Skin epidermis (tissue), 12 donors: ENCODE results near the gene ZNF337.
"Not testable (repeated sequence)": the region's sequence is repeated elsewhere in the genome, so short reads cannot be mapped to it uniquely, and the experiment has no call there.

Experiments
- H3K27ac ChIP-seq, 21 experiments: fragments of 200-600 bp; sonication (generic) in 11 of 21; one replicate each; pipeline ENCODE4 v1.5.0; 2020; ENCODE audit warnings: mild to moderate bottlenecking in 3 of 21, inconsistent platforms in 2 of 21, moderate library complexity in 2 of 21
- H3K4me3 ChIP-seq, 7 experiments: fragments of 200-600 bp; sonication (generic) in 2 of 7; one replicate each; pipeline ENCODE4 v1.5.0; 2020; ENCODE audit warnings: inconsistent platforms in 2 of 7, mild to moderate bottlenecking in 2 of 7, moderate library complexity in 1 of 7

Gene ZNF337

GRCh38 chr20:25696371-25697131 is at the start of gene ZNF337:
Gene ZNF337 (minus strand): TSS chr20:25696853. CDS start chr20:25686417, 10,436 bp downstream.
- H3K4me3 ChIP-seq, result peak within 1 kb of the TSS; percentile 73 to 95 (median 86)
- H3K27ac ChIP-seq, result peak within 1 kb of the TSS; percentile 79 to 96 (median 93)

- no peak overlapping the region for H3K27ac ChIP-seq
- H3K4me3 ChIP-seq, result no peak overlapping the region
Measured at GRCh38 chr20:25745738-25746137, 49.1 kb upstream of the ZNF337 start.

- Histone ChIP-seq H3K27ac (no peak overlapping the region), H3K4me3 (no peak overlapping the region)
Measured at GRCh38 chr20:25745100-25745499, 48.4 kb upstream of the ZNF337 start.

GRCh38 chr20:25744261-25744660 is 47.6 kb upstream of the ZNF337 start:
- no peak overlapping the region for H3K27ac ChIP-seq
- H3K4me3 ChIP-seq, result no peak overlapping the region

- Histone ChIP-seq H3K4me3 (no peak overlapping the region), H3K27ac (no peak overlapping the region)
Measured at GRCh38 chr20:25741088-25741487, 44.4 kb upstream of the ZNF337 start.

GRCh38 chr20:25739615-25740320 is 43.1 kb upstream of the ZNF337 start:
- no peak overlapping the region for H3K4me3 ChIP-seq
- H3K27ac ChIP-seq, result no peak overlapping the region

GRCh38 chr20:25738198-25738597 is 41.5 kb upstream of the ZNF337 start:
- Histone ChIP-seq H3K4me3 (no peak overlapping the region), H3K27ac (no peak overlapping the region)

- no peak overlapping the region for H3K27ac ChIP-seq
- H3K4me3 ChIP-seq, result no peak overlapping the region
Measured at GRCh38 chr20:25733903-25734302, 37.2 kb upstream of the ZNF337 start.

GRCh38 chr20:25730862-25731261 is 34.2 kb upstream of the ZNF337 start:
- H3K4me3 ChIP-seq, result no peak overlapping the region

GRCh38 chr20:25726357-25726756 is 29.7 kb upstream of the ZNF337 start:
- Histone ChIP-seq H3K27ac (no peak overlapping the region), H3K4me3 (no peak overlapping the region)

More at GRCh38 chr20:25730862-25731261, 34.2 kb upstream of the ZNF337 start:
- H3K27ac ChIP-seq, result no peak overlapping the region

GRCh38 chr20:25725639-25726038 is 29.0 kb upstream of the ZNF337 start:
- no peak overlapping the region for H3K4me3 ChIP-seq
- no peak overlapping the region for H3K27ac ChIP-seq

GRCh38 chr20:25723975-25724374 is 27.3 kb upstream of the ZNF337 start:
- Histone ChIP-seq H3K27ac (no peak overlapping the region), H3K4me3 (no peak overlapping the region)

- Histone ChIP-seq H3K4me3 (no peak overlapping the region), H3K27ac (peak overlapping the region in 5 of 21 experiments; percentile 23 to 62 (median 48))
Measured at GRCh38 chr20:25720285-25720684, 23.6 kb upstream of the ZNF337 start.

GRCh38 chr20:25718896-25719809 is 22.5 kb upstream of the ZNF337 start:
- H3K27ac ChIP-seq, result peak overlapping the region in 1 of 21 experiments; percentile 62
- not testable (repeated sequence) for H3K4me3 ChIP-seq

- Histone ChIP-seq H3K4me3 (no peak overlapping the region), H3K27ac (no peak overlapping the region)
Measured at GRCh38 chr20:25707695-25708094, 11.0 kb upstream of the ZNF337 start.

- H3K27ac ChIP-seq, result no peak overlapping the region
- no peak overlapping the region for H3K4me3 ChIP-seq
Measured at GRCh38 chr20:25706793-25707192, 10.1 kb upstream of the ZNF337 start.

- no peak overlapping the region for H3K4me3 ChIP-seq
- H3K27ac ChIP-seq, result no peak overlapping the region
Measured at GRCh38 chr20:25705830-25706351, 9.2 kb upstream of the ZNF337 start.

GRCh38 chr20:25704303-25704702 is 7.7 kb upstream of the ZNF337 start:
- not testable (repeated sequence) for H3K27ac ChIP-seq, H3K4me3 ChIP-seq

- H3K4me3 ChIP-seq, H3K27ac ChIP-seq: not testable (repeated sequence)
Measured at GRCh38 chr20:25700835-25701234, 4.2 kb upstream of the ZNF337 start.

GRCh38 chr20:25699914-25700313 is 3.3 kb upstream of the ZNF337 start:
- Histone ChIP-seq H3K27ac (no peak overlapping the region), H3K4me3 (no peak overlapping the region)
